CD4-positive, alpha-beta T cell treated with Interleukin-2 at 100 ng/mL for 4 hours (primary cell): ENCODE measurements around the gene TBL1Y.
A peak's percentile ranks its signal among the peaks of the same experiment; 100 is the strongest.
"Not testable (repeated sequence)": the region's sequence is repeated elsewhere in the genome, so short reads cannot be mapped to it uniquely, and the experiment has no call there.

Experiments used
- DNase-seq: peaks from one replicate; pipeline ENCODE4 v3.0.0-alpha.2; 2020; ENCODE audit warnings: low spot score

The TBL1Y gene

DNA sequence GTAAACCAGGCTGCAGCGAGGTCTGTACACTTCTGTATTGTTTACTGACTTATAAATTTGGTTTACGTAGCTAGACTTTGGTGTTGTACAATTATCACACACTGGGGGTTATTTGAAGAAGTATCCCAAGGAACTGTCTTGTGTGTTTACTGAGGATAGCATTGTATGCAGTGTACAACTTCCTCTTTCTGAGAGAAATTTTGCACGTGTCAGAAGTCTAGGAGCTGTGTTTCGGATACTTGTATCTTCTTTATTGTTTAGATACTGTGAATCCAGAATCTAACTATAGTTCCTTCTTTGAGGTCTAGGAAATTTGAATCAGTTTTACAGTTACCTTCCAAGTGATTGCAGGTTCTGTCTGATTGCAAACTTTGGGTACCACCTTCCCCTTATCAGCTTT, 64.5 kb downstream of the TBL1Y start:
- no peak for DNase-seq

GRCh38 chrY:6977783-6978182, 67.3 kb downstream of the TBL1Y start:
- no peak for DNase-seq

DNA sequence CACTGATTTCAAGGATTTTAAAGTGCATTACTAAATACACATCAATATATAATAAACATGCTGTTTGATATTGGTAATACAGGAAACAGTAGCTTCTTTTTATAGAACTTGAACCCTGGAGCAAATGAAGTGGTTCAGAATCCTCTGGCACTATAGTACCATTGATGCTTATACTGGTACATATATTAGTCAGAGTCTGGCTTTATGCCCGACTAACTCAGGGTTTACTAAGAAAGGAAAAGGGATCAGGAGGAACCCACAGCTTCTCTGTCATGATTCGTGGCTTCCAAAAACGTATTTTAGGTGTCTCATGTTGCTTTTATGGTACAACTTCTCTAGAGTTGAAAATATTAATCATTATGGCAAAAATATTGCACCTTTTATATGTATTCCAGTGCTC, 72.7 kb downstream of the TBL1Y start:
- DNase-seq: no peak

GRCh38 chrY:6987811-6988210, 77.3 kb downstream of the TBL1Y start:
- no peak for DNase-seq

- no peak for DNase-seq
These were observed 79.6 kb downstream of the TBL1Y start for GRCh38 chrY:6989886-6990620.

GRCh38 chrY:6992041-6992440, 81.5 kb downstream of the TBL1Y start:
- no peak for DNase-seq

DNA sequence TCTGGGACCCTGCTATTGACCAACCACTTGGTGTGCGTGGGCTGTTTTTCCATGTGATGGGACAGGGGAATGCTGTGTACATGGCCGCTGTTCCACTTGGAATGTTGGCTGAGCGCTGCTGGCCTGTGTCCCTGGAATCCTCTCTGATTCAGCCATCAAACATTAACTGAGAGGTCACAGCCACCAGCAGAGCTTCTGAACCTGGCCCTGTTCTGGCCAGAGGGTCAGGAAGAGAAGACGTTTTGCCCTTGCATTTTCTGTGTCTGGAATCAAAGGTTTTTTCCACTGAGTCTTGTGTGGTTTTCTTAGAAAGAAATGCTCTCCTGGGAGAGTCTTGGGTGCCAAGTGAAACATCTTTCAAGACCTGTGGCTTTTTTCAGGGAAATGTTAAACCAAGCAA, 85.5 kb downstream of the TBL1Y start:
- DNase-seq: no peak

DNA sequence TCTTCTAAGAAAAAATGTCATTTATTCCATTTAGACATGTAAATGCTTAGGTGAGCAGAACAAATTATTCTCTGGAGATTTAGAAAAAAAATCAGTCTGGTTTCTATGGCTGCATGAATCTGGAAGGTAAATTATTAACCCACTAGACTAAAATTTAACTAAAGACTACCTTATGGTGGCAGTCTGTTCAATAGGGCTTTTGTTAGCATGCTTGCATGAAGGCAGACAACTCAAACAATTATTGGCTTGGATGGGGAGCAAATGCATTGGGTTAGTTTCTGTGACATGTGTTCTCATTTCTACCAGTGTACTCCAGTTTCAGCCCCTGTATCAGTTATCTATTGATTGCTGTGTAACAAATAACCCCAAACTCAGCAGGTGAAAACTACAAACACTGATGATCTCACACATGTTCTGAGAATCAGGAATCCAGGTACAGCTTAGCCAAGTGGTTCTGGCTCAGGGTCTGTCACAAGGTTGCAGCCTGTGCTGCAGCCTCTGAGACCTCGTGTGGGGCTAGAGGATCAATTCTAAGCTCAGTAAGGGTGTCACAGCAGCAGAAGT, 87.1 kb downstream of the TBL1Y start:
- DNase-seq: no peak

DNA sequence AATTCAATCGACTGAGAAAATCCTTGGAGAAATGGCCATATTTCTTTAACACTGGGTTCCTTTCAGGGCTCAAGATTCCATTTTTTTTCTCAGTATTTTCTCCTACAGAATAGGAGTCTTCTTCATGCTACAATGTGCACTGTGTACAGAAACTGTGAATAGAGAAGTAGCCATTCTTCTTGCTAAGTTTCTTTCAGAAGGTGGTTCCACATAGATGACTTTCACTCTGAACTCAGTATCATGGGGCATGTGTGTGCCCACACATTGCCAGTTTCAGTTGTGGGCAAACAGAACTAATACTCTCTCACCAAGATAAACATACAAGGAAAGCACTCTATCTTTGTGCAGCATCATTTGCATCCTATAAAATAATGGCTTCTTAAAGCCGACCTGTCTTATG, 89.4 kb downstream of the TBL1Y start:
- DNase-seq: no peak

DNA sequence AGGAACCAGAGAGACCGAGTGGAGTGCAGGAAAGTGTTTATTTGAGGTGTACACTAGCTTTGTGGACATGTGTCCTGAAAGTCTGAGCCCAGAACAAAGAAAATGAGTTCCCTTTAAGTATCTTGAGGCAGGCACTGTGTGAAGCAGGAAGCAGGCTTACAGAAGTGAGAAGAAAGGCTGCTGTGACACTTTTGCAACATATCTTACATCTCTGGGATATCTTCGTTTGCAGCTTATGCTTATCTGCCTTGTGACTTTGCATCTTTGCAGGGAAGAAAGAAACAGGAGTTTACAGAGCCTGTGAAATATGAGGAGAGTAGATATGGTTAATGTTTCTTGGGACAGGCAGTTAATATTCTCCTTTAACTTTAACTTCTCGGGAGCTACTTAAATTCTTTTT, 92.1 kb downstream of the TBL1Y start:
- DNase-seq: no peak

DNA sequence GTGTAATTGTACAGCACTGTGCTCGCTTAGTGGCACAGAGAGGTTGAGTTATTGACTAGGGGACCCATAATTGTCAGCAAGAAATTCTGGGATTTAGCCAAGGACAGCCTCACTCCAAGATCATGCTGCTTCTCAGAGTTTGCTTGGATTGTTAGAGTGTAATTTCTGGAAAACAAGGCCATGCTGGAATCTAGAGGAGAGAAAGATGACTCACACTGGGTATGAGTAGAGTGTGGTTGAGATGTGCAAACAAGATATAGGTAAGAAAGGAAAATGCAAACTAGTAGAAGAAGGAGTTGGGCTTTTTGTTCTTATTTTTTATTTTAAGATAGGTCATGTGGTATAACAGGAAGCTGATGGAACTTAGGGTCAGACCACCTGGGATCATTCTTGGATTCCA, 97.4 kb downstream of the TBL1Y start:
- no peak for DNase-seq

- DNase-seq: no peak
These were observed 98.3 kb downstream of the TBL1Y start for GRCh38 chrY:7008578-7009355.

- no peak for DNase-seq
These were observed 102.6 kb downstream of the TBL1Y start for GRCh38 chrY:7013051-7013450.

DNA sequence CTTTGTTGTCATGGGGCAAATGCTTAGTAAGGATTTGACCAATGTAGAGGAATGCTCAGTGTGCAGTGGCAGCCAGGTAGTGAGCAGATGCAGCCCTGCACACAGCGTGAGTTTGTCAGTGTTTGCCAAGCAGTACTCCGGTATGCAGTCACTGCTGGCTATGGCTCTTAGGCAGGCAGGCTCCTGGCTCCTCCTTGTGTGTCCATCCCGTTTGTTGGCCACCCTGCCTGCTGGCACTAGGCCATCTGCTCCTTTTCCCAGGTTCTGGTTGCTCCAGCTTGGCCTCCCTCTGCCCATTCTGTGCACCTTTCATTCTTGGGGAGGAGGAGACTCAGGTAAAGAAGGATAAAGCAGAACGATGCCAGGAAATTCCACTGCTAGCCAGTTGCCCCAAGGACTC, 106.0 kb downstream of the TBL1Y start:
- DNase-seq: no peak

GRCh38 chrY:7017244-7018080, 107.0 kb downstream of the TBL1Y start:
- DNase-seq: no peak

DNA sequence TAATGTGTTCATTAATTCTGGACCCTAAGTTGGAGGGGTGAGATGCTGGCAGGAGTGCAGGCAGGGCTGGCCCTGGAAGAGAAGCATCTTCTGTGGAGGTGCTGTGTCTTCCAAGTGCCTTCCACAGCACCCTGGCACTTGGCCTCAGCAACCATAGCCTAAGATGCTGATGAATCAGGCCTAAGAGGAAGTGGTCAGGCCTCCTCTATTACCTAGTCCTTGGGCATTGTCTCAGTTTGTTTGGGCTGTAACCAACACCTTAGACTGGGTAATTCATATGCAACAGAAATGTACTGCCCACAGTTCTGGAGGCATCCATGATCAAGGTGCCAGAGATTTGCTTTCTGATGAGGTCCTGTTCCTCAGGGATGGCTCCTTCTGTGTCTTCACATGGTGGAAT, 128.5 kb downstream of the TBL1Y start:
- DNase-seq: no peak

DNA sequence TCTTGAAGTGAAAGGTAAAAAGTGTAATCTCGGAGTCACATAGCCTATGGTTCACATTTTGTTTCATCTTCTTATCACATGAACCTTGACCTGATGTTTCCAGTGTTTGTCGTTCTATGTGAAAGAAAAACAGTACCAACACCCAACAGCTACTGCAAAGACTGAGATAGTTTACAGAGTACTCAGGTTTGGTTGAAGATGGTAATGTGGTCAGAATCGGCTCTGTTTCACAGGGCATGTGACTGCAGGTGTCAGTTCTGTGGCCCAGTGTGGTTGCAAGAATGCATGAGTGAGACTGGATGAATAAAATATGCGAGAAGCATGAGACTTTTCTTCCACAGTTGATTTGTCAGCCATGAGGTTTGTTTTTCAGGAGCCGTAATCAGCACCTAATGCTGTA, 130.2 kb downstream of the TBL1Y start:
- DNase-seq: peak; percentile 17

- no peak for DNase-seq
These were observed 131.5 kb downstream of the TBL1Y start for GRCh38 chrY:7041983-7042382.

DNA sequence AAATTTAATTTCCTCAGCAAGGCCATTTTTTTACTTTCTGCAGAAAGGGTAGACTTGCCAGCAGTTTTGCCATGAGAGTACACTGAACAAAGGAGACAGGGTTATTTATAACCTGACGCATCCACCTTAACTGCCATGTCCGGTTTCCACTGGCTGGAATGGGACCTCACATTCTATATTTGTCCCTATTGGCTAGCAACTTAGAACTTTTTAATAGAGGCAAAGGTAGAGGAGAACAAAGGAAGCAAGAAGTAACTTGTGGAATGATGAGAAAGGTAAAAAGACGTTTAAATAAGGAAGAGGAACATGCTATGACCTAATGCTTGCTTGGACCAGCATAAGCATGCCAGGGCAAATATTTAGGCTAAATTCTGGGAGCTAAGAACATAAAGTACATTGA, 142.0 kb downstream of the TBL1Y start:
- DNase-seq: not testable (repeated sequence)

- no peak for DNase-seq
These were observed 146.4 kb downstream of the TBL1Y start for GRCh38 chrY:7056886-7057285.

GRCh38 chrY:7078725-7079124, 168.2 kb downstream of the TBL1Y start:
- no peak for DNase-seq

GRCh38 chrY:7080548-7080947, 170.1 kb downstream of the TBL1Y start:
- DNase-seq: not testable (repeated sequence)
